ENCODE results near the gene RASA3. TPM values are rescaled to one million over a fixed set of nuclear protein-coding genes. Genes with fewer than 3 reads are reported as not detected.

RASA3 gene
- total and polyA plus RNA-seq, 10 of the 15 experiments (the other 5 are each of a cell fraction or from before 2014, with no cell fraction given) = 0.79 to 33.9 (median 17.6) TPM

GRCh38 chr13:114062341-114062740 is 70.1 kb downstream of the RASA3 start (continued):
- TF ChIP-seq RELA (IDR thresholded peaks at IDR 0.05; ENCODE audit: borderline replicate concordance, partially characterized antibody) (no peak), TCF12 (IDR thresholded peaks at IDR 0.05; ENCODE audit: low read depth, low read length) (no peak), RAD51 (IDR thresholded peaks at IDR 0.05) (no peak), LARP7 (IDR thresholded peaks at IDR 0.05) (no peak)

- ChIA-PET POLR2A (no interaction called here), CTCF (no interaction called here), SMC1A (ENCODE audit: uncharacterized antibody, unreplicated experiment) (no interaction called here), RAD21 (ENCODE audit: unreplicated experiment) (no interaction called here)
- TF ChIP-seq FOXM1 (IDR thresholded peaks at IDR 0.05; ENCODE audit: low read depth, low read length) (no peak), E2F4 (IDR thresholded peaks at IDR 0.05; ENCODE audit: low read depth, low read length) (no peak), PKNOX1 (IDR thresholded peaks at IDR 0.05) (no peak)
- no TSS peak for BruUV-seq (replicated peaks)
- Histone ChIP-seq H2AFZ (ENCODE audit: control insufficient read depth, low read depth, low read length) (no peak overlapping the region), H3K4me2 (ENCODE audit: control insufficient read depth, insufficient read depth) (no peak overlapping the region), H3K9ac (ENCODE audit: control insufficient read depth, insufficient read depth, low read length) (no peak overlapping the region), H3K4me1 (ENCODE audit: control insufficient read depth, insufficient read depth, low read length) (peaks cover 45% of the 10 kb centered on the region), H3K36me3 (ENCODE audit: control insufficient read depth in 2 of 2, insufficient read depth in 2 of 2, low read length in 1 of 2) (peaks cover 0 to 8% of the 10 kb centered on the region in 2 experiments; a peak in 3 of 4 replicates), H3K79me2 (ENCODE audit: control insufficient read depth, insufficient read depth, low read length) (peaks cover 14% of the 10 kb centered on the region), H4K20me1 (ENCODE audit: control insufficient read depth, insufficient read depth) (no peaks in the 10 kb centered on the region), H3K4me3 (no peak overlapping the region), H3K27ac (ENCODE audit: control insufficient read depth, insufficient read depth) (no peak overlapping the region), H3K27me3 (replicated peaks in 1 of 2; ENCODE audit: control insufficient read depth in 2 of 2, insufficient read depth in 2 of 2, low read length in 1 of 2) (no peaks in the 10 kb centered on the region), H3K9me3 (replicated peaks; ENCODE audit: control insufficient read depth, insufficient read depth, low read length) (no peaks in the 10 kb centered on the region)
- ATAC-seq (no peak), FAIRE-seq (no peak), DNase-seq (ENCODE audit: low read depth, low spot score) (no peak)
- in situ Hi-C loops (cut with MboI) = no loop called here
- intact Hi-C loops (cut with micrococcal nuclease; ENCODE audit: unreplicated experiment) = no loop called here
- 98% methylated on average over 20 of the region's 20 CpGs for WGBS (ENCODE audit: insufficient coverage, insufficient replicate concordance, low lambda C conversion rate, missing lambda C conversion rate)
These were observed 70.7 kb downstream of the RASA3 start for GRCh38 chr13:114061744-114062143.

Data from GM12878 (cell line).